ENCODE results near the gene TPRX1.
"Not testable (repeated sequence)": the region's sequence is repeated elsewhere in the genome, so short reads cannot be mapped to it uniquely, and the experiment has no call there.

The TPRX1 gene

GRCh38 chr19:47766359-47766620 is 38.1 kb downstream of the TPRX1 start:
- DNase-seq, result no peak

- DNase-seq, result peak; percentile 71
Measured at GRCh38 chr19:47765523-47766358, 38.6 kb downstream of the TPRX1 start.

DNA sequence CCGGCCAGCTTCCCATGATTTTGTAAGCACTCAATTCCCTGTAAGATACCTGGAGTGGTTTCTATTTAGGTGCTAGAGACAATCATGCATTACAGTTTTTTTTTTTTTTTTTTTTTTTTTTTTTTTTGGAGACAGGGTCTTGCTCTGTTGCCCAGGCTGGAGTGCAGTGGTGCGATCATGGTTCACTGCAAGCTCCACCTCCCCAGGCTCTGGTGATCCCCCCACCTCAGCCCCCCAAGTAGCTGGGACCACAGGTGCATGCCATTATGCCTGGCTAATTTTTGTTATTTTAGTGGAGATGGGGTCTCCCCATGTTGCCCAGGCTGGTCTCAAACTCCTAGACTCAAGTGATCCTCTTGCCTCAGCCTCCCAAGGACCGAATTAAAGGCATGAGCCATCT is 39.6 kb downstream of the TPRX1 start:
- DNase-seq, result not testable (repeated sequence)

DNA sequence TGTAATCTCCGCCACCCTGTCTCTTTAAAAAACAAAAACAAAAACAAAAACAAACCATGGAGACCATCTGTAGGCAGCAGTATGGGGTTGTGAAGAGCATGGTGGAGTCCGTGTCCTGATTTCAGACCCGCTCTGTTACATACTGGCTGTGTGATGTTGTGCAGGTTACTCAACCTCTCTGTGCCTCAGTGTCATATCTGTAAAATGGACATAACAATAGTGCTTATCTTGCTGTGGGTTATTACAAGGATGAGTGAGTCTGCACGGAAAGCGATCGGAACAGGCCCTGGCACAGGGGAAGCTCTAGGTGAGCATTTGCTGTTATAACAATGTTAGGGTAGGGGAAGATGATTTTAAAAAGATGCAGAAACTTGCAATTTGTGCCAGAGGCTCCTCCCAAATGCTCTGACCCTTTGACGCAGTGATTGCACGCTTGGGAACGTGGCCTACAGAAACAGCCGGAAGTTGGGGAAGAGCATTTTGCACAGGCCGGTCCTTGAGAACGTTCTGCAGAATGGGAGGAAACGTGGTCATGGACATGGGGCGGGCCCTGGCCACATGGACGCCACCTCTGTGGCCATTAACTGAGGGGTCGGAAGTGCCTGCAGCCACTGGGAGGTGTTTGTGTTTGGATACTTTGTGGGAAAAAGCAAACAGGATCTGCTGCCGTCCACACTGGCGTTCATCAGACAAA is 41.6 kb downstream of the TPRX1 start:
- peak; percentile 45 for DNase-seq

- no peak for DNase-seq
Measured at GRCh38 chr19:47762151-47762550, 42.2 kb downstream of the TPRX1 start.

GRCh38 chr19:47761566-47761965 is 42.8 kb downstream of the TPRX1 start:
- DNase-seq, result no peak

DNA sequence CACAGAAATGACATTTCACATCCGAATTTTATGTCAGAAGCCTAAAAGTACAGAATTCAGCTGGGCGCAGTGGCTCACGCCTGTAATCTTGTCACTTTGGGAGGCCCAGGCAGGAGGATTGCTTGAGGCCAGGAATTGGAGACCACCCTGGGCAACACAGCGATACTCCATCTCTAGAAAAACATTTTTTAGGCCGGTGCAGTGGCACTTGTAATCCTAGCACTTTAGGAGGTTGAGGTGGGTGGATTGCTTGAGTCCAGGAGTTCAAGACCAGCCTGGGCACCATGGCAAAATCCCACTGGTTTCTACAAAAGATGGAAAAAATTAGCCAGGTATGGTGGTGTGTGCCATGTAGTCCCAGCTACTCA is 43.7 kb downstream of the TPRX1 start:
- no peak for DNase-seq

- no peak for DNase-seq
Measured at GRCh38 chr19:47758443-47758804, 45.9 kb downstream of the TPRX1 start.

DNA sequence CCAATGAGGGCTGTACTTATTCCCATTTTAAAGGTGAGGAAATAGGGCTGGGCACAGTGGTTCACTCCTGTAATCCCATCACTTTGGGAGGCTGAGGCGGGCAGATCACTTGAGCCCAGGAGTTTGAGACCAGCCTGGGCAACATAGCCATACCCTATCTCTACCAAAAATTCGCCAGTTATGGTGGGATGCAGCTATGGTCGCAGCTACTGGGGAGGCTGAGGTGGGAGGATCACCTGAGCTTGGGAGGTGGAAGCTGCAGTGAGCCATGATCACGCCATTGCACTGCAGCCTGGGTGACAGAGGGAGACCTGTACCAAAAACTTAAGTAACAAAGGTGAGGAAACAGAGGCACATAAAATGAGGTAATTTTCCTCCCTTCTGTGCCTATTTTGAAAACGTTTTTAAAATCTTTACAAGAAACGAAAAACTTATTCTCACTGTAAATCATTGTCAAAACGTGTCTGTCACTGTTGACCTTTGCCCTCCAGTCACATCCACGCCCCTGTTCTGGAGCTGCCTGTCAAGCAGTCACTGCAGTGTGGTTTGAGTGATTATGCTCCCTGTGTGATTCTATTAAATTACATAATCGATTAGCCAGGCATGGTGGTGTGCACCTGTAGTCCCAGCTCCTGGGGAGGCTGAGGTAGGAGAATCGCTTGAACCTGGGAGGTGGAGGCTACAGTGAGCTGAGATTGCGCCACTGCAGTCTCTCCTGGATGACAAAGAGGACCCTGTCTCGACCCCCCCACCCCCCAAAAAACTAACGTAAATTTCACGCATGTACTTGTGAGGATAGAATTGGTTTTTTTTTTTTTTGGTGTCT is 46.5 kb downstream of the TPRX1 start:
- DNase-seq, result no peak

DNA sequence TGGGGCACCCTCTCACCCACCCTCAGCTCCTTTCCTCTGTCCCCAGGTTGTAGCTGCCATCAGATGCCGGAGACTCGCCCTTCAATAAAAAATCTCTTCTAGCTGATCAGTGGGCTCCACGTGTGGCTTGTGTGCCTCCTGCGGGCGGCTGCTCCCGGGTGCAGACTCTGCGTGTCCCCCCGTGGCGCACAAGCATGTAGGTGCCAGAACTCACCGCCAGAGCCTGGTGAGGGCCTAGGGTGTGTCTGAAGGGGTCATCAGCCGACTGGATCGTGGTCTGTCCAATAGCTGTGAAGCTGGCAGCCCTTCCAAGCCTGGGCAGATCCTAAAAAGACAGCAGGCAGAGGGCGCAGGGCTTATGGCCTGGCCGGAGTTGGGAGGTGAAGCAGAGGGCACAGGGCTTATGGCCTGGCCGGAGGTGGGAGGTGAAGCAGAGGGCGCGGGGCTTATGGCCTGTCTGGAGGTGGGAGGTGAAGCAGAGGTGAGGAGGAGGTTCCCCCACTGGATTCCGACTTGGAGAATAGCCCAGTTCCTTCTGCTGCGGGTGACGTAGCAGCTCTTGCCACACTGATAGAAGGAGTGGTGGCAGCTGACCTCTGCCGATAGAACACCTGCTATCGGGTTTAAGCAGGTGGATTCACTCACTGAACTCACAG is 47.3 kb downstream of the TPRX1 start:
- no peak for DNase-seq

DNA sequence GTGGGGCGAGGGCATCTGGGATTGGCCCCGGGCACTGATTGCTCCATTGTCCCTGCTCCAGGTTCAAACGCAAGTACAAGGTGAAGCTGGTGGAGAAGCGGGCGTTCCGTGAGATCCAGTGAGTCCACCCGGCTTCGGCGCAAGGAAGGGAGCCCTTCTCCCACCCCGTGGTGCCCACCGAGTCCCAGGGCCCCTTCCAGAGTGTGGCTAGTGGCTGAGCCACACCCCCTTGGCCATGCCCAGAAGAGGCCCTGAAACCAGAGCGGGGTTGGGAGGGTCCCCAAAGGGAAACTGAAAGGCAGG is 47.8 kb downstream of the TPRX1 start:
- DNase-seq, result no peak

- DNase-seq, result no peak
Measured at GRCh38 chr19:47755762-47756626, 48.4 kb downstream of the TPRX1 start.

DNA sequence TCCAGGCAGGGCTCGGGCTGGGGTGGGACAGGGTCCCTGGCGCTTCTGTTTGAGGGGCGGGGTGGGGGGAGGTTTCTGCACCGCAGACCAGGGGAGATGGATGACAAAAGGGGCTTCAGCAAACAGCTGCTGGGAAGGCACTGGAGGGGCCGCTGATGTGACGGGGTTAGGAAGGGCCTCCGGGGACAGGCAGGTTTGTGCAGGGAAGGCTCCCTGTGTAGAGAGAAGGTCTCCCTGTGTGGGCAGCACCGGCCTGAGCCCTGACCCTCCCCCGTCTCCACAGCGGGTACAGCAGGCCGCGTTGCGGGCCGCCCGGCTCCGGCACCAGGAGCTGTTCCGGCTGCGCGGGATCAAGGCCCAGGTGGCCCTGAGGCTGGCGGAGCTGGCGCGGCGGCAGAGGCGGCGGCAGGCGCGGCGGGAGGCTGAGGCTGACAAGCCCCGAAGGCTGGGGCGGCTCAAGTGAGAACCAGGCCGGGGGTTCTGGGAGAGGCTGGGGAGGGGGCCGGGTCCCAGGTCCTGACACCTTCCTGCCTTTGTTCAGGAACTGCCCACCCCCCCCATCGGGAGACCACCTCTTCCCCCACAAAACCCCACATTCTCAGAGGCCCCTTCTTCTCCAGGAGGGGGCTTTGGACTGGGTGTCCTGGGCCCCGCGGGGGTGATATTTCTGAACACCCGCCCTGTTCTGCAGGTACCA is 49.1 kb downstream of the TPRX1 start:
- no peak for DNase-seq

DNA sequence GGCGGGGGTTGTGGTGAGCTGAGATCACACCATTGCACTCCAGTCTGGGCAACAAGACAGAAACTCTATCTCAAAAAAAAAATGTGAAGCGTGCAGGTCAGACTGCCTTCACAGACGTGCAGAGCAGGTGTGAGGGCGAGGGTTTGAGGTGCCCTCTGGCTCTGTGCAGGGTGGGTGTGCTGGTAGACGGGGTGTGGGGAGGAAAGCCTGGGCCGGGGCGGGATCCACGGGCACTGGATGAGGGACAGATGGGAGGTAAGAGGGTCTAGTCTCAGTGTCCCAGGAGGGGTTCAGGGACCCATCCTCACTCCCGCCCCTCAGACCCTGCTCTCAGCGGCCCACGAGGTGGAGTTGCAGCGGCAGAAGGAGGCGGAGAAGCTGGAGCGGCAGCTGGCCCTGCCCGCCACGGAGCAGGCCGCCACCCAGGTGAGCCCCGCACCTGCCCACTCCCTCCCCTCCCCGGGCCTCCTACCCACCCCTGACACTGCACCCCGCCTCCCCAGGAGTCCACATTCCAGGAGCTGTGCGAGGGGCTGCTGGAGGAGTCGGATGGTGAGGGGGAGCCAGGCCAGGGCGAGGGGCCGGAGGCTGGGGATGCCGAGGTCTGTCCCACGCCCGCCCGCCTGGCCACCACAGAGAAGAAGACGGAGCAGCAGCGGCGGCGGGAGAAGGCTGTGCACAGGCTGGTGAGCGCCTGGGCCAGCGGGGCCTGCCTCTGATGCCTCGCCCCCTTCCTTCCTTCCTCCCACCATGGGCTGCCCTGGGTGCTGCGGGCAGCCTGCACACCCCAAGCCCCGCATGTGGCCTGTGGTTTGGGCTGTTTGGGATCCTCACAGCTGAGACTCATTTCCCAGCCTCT is 49.9 kb downstream of the TPRX1 start:
- no peak for DNase-seq

GRCh38 chr19:47752440-47753211 is 51.7 kb downstream of the TPRX1 start:
- no peak for DNase-seq
